M059J (cell line): ENCODE results near the gene WWC2. TPM values are rescaled to one million over a fixed set of nuclear protein-coding genes. Genes with fewer than 3 reads are reported as not detected.
A peak's percentile ranks its signal among the peaks of the same experiment; 100 is the strongest.
"Not testable (repeated sequence)": the region's sequence is repeated elsewhere in the genome, so short reads cannot be mapped to it uniquely, and the experiment has no call there.

Experiments used
- DNase-seq: peaks from one replicate; pipeline ENCODE4 v3.0.0-alpha.2; 2012; ENCODE audit warnings: low read depth
- total RNA-seq: library from RNA; depleted of rRNA; stranded (reverse); fragments of >200 nt; shearing (Covaris generic); gene quantifications from 2 replicates; pipeline ENCODE4 v1.2.3, GENCODE V29; 2014

WWC2 gene
- total RNA-seq, 1 experiment from 2014 or later = 16.7 TPM

- no peak for DNase-seq
These were observed 1.8 kb downstream of the WWC2 start for GRCh38 chr4:183100827-183101226.

GRCh38 chr4:183101956-183102480 is 3.0 kb downstream of the WWC2 start:
- DNase-seq = no peak

- DNase-seq = no peak
These were observed 6.0 kb downstream of the WWC2 start for GRCh38 chr4:183105092-183105491.

- no peak for DNase-seq
These were observed 7.8 kb downstream of the WWC2 start for GRCh38 chr4:183106839-183107238.

GRCh38 chr4:183107891-183108459 is 8.9 kb downstream of the WWC2 start:
- no peak for DNase-seq

GRCh38 chr4:183110244-183110643 is 11.2 kb downstream of the WWC2 start:
- DNase-seq = no peak

- no peak for DNase-seq
These were observed 12.4 kb downstream of the WWC2 start for GRCh38 chr4:183111452-183111885.

- peak; percentile 20 for DNase-seq
These were observed 19.1 kb downstream of the WWC2 start for GRCh38 chr4:183118141-183118540.

- DNase-seq = peak; percentile 96
These were observed 19.5 kb downstream of the WWC2 start for GRCh38 chr4:183118585-183118984.

- not testable (repeated sequence) for DNase-seq
These were observed 22.6 kb downstream of the WWC2 start for GRCh38 chr4:183121660-183122059.

- DNase-seq = no peak
These were observed 25.2 kb downstream of the WWC2 start for GRCh38 chr4:183124228-183124627.

GRCh38 chr4:183124865-183125264 is 25.8 kb downstream of the WWC2 start:
- DNase-seq = no peak

GRCh38 chr4:183129125-183129524 is 30.1 kb downstream of the WWC2 start:
- no peak for DNase-seq

GRCh38 chr4:183129675-183130074 is 30.6 kb downstream of the WWC2 start:
- DNase-seq = no peak

GRCh38 chr4:183130328-183131155 is 31.5 kb downstream of the WWC2 start:
- DNase-seq = peak; percentile 86

GRCh38 chr4:183132081-183132480 is 33.0 kb downstream of the WWC2 start:
- DNase-seq = no peak

GRCh38 chr4:183132865-183133264 is 33.8 kb downstream of the WWC2 start:
- DNase-seq = no peak

GRCh38 chr4:183136855-183137254 is 37.8 kb downstream of the WWC2 start:
- DNase-seq = peak; percentile 30

- peak; percentile 24 for DNase-seq
These were observed 40.1 kb downstream of the WWC2 start for GRCh38 chr4:183139058-183139750.

GRCh38 chr4:183139972-183140570 is 41.0 kb downstream of the WWC2 start:
- DNase-seq = no peak

GRCh38 chr4:183140911-183141320 is 41.9 kb downstream of the WWC2 start:
- peak; percentile 86 for DNase-seq

GRCh38 chr4:183141997-183142396 is 42.9 kb downstream of the WWC2 start:
- DNase-seq = no peak
